Mesenchymal stem cell (in vitro differentiated cells and primary cell): ENCODE results near the gene TBXA2R.

Experiments used
- DNase-seq: peaks from one replicate; pipeline ENCODE4 v3.0.0-alpha.2; 2013
- H2AFZ ChIP-seq: one replicate; pipeline ENCODE4 v1.6.1; 2013; ENCODE audit warnings: low read depth, mild to moderate bottlenecking, control low read depth, inconsistent platforms, low read length, moderate library complexity
- H2AK5ac ChIP-seq: 2 replicates; pipeline ENCODE4 v1.6.1; 2013; ENCODE audit warnings: low read length, moderate library complexity, mild to moderate bottlenecking, inconsistent platforms; ENCODE audit not compliant: severe bottlenecking
- H2BK120ac ChIP-seq: one replicate; pipeline ENCODE4 v1.6.1; 2013; ENCODE audit warnings: low read depth, mild to moderate bottlenecking, inconsistent platforms, low read length, moderate library complexity
- H2BK12ac ChIP-seq, 2 experiments: one replicate each; pipeline ENCODE4 v1.6.1; 2013; ENCODE audit warnings: inconsistent platforms in 2 of 2, low read length in 2 of 2, mild to moderate bottlenecking in 2 of 2, moderate library complexity in 2 of 2, control low read depth in 1 of 2
- H2BK15ac ChIP-seq: one replicate; pipeline ENCODE4 v1.6.1; 2013; ENCODE audit warnings: mild to moderate bottlenecking, low read depth, inconsistent platforms; ENCODE audit not compliant: poor library complexity, severe bottlenecking
- H2BK5ac ChIP-seq: 2 replicates; pipeline ENCODE4 v1.6.1; 2013; ENCODE audit warnings: low read depth, mild to moderate bottlenecking, low read length, control low read depth, inconsistent platforms; ENCODE audit not compliant: poor library complexity, severe bottlenecking
- H3K14ac ChIP-seq, 2 experiments: one replicate each; pipeline ENCODE4 v1.6.1; 2013; ENCODE audit warnings: inconsistent platforms in 2 of 2, low read length in 2 of 2, control low read depth in 1 of 2, mild to moderate bottlenecking in 1 of 2, moderate library complexity in 1 of 2
- H3K18ac ChIP-seq, 2 experiments: one replicate each; pipeline ENCODE4 v1.6.1; 2013; ENCODE audit warnings: inconsistent platforms in 2 of 2, low read length in 2 of 2, control low read depth in 1 of 2, low read depth in 1 of 2, mild to moderate bottlenecking in 1 of 2
- H3K23ac ChIP-seq, 2 experiments: one replicate each; pipeline ENCODE4 v1.6.1; 2013; ENCODE audit warnings: inconsistent platforms in 2 of 2, low read length in 2 of 2, mild to moderate bottlenecking in 2 of 2, moderate library complexity in 2 of 2, control low read depth in 1 of 2
- H3K27ac ChIP-seq: 2 replicates; pipeline ENCODE4 v1.5.1; 2013; ENCODE audit warnings: mild to moderate bottlenecking, moderate library complexity, low read length, control low read depth, inconsistent platforms; ENCODE audit not compliant: poor library complexity, severe bottlenecking
- H3K27me3 ChIP-seq, 2 experiments: 2 replicates each; pipeline versions ENCODE4 v1.6.1 to v1.7.0; 2013; ENCODE audit warnings: low read length in 2 of 2, mild to moderate bottlenecking in 2 of 2, moderate library complexity in 2 of 2, control low read depth in 1 of 2, inconsistent platforms in 1 of 2; ENCODE audit not compliant: control insufficient read depth in 1 of 2, insufficient read depth in 1 of 2
- H3K36me3 ChIP-seq, 2 experiments: 2 replicates each; pipeline versions ENCODE4 v1.6.1 to v1.7.0; 2013; ENCODE audit warnings: low read length in 2 of 2, control low read depth in 1 of 2, inconsistent platforms in 1 of 2, low read depth in 1 of 2, mild to moderate bottlenecking in 1 of 2; ENCODE audit not compliant: insufficient read depth in 2 of 2, control insufficient read depth in 1 of 2
- H3K4ac ChIP-seq, 2 experiments: one replicate each; pipeline ENCODE4 v1.6.1; 2013; ENCODE audit warnings: inconsistent platforms in 2 of 2, low read length in 2 of 2, mild to moderate bottlenecking in 2 of 2, moderate library complexity in 2 of 2, control low read depth in 1 of 2, low read depth in 1 of 2
- H3K4me1 ChIP-seq: 2 replicates; pipeline ENCODE4 v1.6.1; 2013; ENCODE audit warnings: low read depth, low read length, control low read depth; ENCODE audit not compliant: control insufficient read depth, insufficient read depth
- H3K4me2 ChIP-seq: 2 replicates; pipeline ENCODE4 v1.6.1; 2013; ENCODE audit warnings: low read length, mild to moderate bottlenecking, inconsistent platforms; ENCODE audit not compliant: poor library complexity, severe bottlenecking
- H3K4me3 ChIP-seq, 2 experiments: 2 replicates each; pipeline versions ENCODE4 v1.5.1 to v1.7.0; 2013; ENCODE audit warnings: low read length in 2 of 2, mild to moderate bottlenecking in 2 of 2, control low read depth in 1 of 2, low read depth in 1 of 2; ENCODE audit not compliant: insufficient read depth in 1 of 2
- H3K79me1 ChIP-seq: replicated peaks from 2 replicates; pipeline ENCODE4 v1.6.1; 2013; ENCODE audit warnings: mild to moderate bottlenecking, control low read depth, low read length, inconsistent platforms; ENCODE audit not compliant: poor library complexity, severe bottlenecking
- H3K9ac ChIP-seq: 2 replicates; pipeline ENCODE4 v1.7.0; 2013; ENCODE audit warnings: mild to moderate bottlenecking, low read length, moderate library complexity
- H3K9me3 ChIP-seq: 2 replicates; pipeline ENCODE4 v1.7.0; 2013; ENCODE audit warnings: mild to moderate bottlenecking, low read length; ENCODE audit not compliant: control insufficient read depth
- H4K8ac ChIP-seq: one replicate; pipeline ENCODE4 v1.6.1; 2013; ENCODE audit warnings: inconsistent platforms, mild to moderate bottlenecking, low read length, moderate library complexity
- H4K91ac ChIP-seq: one replicate; pipeline ENCODE4 v1.6.1; 2013; ENCODE audit warnings: mild to moderate bottlenecking, low read length, inconsistent platforms
- WGBS: methylation state at CpG from one replicate; pipeline ENCODE4 v1.1.7; 2013; ENCODE audit warnings: mixed read lengths; 5-methylcytosine and 5-hydroxymethylcytosine counted together

The TBXA2R gene

DNA sequence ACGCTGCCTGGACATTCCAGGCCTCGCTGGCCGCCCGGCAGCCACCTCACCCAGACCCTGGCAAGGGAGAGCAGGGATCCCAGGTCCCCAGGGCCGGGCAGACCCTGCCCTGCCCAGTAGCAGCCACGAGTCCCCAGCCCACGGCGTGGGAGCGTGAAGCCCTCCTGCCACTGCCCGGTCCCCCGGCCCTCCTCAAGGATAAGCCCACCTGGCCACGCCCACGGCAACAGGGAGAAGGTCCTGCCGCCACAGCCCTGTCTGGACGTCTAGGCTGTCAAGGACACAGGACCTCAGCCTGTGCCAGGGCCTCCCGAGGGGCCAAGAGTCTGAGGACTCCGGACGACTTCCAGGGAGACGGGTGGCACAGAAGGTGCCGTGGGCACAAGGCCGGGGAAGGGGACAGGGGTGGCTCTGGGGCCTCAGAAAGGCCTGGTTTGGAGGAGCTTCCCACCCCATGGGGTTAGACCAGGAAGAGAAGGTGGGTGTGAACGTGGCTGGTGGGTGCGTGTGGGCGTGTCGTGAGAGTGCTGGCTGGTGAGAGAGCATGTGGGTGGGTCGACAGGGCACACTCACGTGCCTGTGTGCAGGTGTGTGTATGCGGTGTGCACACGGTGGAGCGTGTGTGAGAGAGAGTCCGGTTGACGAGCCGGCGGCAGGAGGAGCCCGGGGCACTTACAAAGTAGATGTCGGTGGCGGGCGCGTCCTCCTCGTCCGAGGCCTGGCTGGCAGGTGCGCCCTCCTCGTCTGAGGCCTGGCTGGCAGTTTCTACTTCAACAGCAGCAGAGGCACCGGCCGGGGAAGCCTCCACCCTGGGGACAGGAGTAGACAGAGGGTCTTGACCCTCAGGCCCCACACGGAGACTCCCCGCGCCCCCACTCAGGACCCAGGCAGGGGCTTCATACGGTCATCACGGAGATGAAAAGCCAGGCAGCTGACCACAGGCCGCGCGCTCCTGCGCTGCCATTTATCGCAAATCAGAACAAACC, 31.8 kb upstream of the TBXA2R start:
- Histone ChIP-seq H2BK15ac (no peak overlapping the region), H4K8ac (no peak overlapping the region)
- no peak for DNase-seq

DNA sequence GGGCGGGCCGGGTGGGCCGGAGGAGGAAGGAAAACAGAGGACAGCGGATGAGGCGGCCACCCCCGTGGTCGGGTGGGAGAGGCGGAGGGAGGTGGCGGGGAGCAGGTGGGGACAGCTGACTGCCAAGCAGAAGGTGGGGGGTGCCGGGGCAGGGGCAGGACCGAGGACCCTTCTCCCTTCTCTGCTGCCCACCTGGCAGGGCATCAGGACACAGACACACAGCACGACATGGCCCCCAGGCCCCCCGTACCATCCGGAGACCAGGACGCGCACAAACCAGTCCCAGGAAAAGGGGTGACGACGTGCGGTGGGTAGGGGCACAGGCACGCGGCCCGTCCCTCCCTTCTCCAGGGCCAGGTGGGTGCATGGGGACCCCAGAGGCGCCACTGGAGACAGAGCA, 30.9 kb upstream of the TBXA2R start:
- Histone ChIP-seq H3K18ac (no peak overlapping the region), H2BK12ac (no peak overlapping the region), H4K8ac (no peak overlapping the region), H2BK5ac (no peak overlapping the region), H3K9ac (no peak overlapping the region), H3K79me1 (peaks cover 51% of the 10 kb centered on the region), H3K14ac (no peak overlapping the region), H3K23ac (no peak overlapping the region), H3K4me2 (no peak overlapping the region), H3K4me3 (no peak overlapping the region), H2AFZ (no peak overlapping the region), H2BK15ac (no peak overlapping the region), H3K9me3 (no peaks in the 10 kb centered on the region), H3K27ac (no peak overlapping the region), H3K27me3 (no peaks in the 10 kb centered on the region), H3K36me3 (peaks cover 45 to 88% of the 10 kb centered on the region in 2 experiments), H4K91ac (no peak overlapping the region), H2BK120ac (no peak overlapping the region), H3K4me1 (no peaks in the 10 kb centered on the region), H2AK5ac (no peak overlapping the region), H3K4ac (no peak overlapping the region)
- no peak for DNase-seq
- WGBS = 97% methylated on average over 23 of the region's 23 CpGs

More for the DNA sequence above, 31.8 kb upstream of the TBXA2R start:
- Histone ChIP-seq H4K91ac (no peak overlapping the region), H3K4me1 (peaks cover 2% of the 10 kb centered on the region), H3K23ac (no peak overlapping the region), H3K4ac (no peak overlapping the region), H3K9ac (no peak overlapping the region), H2BK5ac (no peak overlapping the region), H2BK120ac (no peak overlapping the region), H3K4me3 (no peak overlapping the region), H2AK5ac (no peak overlapping the region), H3K27me3 (no peaks in the 10 kb centered on the region), H3K14ac (no peak overlapping the region), H3K9me3 (no peaks in the 10 kb centered on the region), H2BK12ac (no peak overlapping the region), H2AFZ (no peak overlapping the region), H3K79me1 (peaks cover 57% of the 10 kb centered on the region), H3K18ac (no peak overlapping the region), H3K27ac (no peak overlapping the region), H3K36me3 (peaks cover 49 to 88% of the 10 kb centered on the region in 2 experiments), H3K4me2 (no peak overlapping the region)
- WGBS = 97% methylated on average over 55 of the region's 55 CpGs

DNA sequence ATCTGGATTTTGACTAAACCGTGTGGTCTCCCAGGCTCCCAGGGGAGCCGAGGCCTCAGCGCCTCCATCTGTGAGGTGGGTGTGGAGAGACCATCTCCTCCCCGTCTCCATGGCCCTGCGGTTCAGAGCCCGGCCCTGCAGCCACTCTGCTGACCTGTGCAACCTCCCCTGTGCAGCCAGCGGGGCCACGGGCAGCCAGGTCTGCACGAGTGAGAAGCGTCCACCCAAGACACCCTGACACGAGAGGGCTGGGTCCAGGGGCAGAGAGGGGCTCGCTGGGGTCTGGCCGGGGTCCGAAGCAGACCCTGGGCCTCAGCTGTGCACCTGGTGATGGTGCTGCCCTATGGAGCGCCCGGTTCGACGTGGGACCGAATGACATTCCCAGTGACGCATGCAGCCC, 30.3 kb upstream of the TBXA2R start:
- Histone ChIP-seq H4K8ac (no peak overlapping the region), H2AK5ac (no peak overlapping the region), H2BK15ac (no peak overlapping the region), H3K14ac (no peak overlapping the region), H3K36me3 (peaks cover 43 to 88% of the 10 kb centered on the region in 2 experiments), H3K4me2 (no peak overlapping the region), H2AFZ (no peak overlapping the region), H3K4ac (no peak overlapping the region), H3K27me3 (no peaks in the 10 kb centered on the region), H3K18ac (no peak overlapping the region), H3K9me3 (no peaks in the 10 kb centered on the region), H2BK120ac (no peak overlapping the region), H3K27ac (no peak overlapping the region), H3K9ac (no peak overlapping the region), H3K79me1 (peaks cover 45% of the 10 kb centered on the region), H2BK5ac (no peak overlapping the region), H3K4me3 (no peak overlapping the region), H3K23ac (no peak overlapping the region), H2BK12ac (no peak overlapping the region), H4K91ac (no peak overlapping the region), H3K4me1 (no peaks in the 10 kb centered on the region)
- 95% methylated on average over 20 of the region's 20 CpGs for WGBS
- DNase-seq = no peak

DNA sequence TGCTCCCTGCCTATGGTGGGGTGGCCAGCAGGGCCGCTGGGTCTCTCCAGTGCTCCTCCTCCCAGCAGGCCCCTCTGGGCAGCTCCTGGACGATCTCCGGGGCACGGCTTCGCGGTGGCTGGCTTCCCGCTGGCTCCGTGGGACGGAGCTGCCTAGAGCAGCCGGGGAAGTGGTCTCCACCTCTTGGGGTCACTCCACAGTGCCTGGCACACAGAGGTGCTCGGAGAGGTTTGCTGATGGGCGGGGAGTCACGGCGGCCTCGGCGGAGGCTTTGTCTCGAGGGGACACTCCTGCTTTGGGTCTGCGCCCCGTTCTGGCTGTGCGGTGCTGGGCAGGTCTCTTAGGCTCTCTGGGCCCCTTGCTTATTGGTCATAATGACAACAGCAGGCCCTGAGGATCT, 29.8 kb upstream of the TBXA2R start:
- Histone ChIP-seq H3K4me2 (no peak overlapping the region), H3K18ac (no peak overlapping the region), H2BK120ac (no peak overlapping the region), H2BK12ac (no peak overlapping the region), H3K4me3 (no peak overlapping the region), H2BK5ac (no peak overlapping the region), H3K9ac (no peak overlapping the region), H3K36me3 (peaks cover 43 to 88% of the 10 kb centered on the region in 2 experiments), H3K79me1 (peaks cover 44% of the 10 kb centered on the region), H3K4me1 (no peaks in the 10 kb centered on the region), H3K27me3 (no peaks in the 10 kb centered on the region), H4K91ac (no peak overlapping the region), H2AK5ac (no peak overlapping the region), H2AFZ (no peak overlapping the region), H3K27ac (no peak overlapping the region), H4K8ac (peak overlapping the region; percentile 31), H3K14ac (no peak overlapping the region), H3K23ac (no peak overlapping the region), H3K9me3 (no peaks in the 10 kb centered on the region), H3K4ac (no peak overlapping the region), H2BK15ac (no peak overlapping the region)
- WGBS = 95% methylated on average over 20 of the region's 20 CpGs
- no peak for DNase-seq
